Renal pelvis (tissue), 12 donors: ENCODE measurements around the gene SPAAR. TPM values are rescaled to one million over a fixed set of nuclear protein-coding genes. Genes with fewer than 3 reads are reported as not detected.
"Not testable (repeated sequence)": the region's sequence is repeated elsewhere in the genome, so short reads cannot be mapped to it uniquely, and the experiment has no call there.

Source experiments
- DNase-seq: peaks from one replicate; pipeline ENCODE4 v3.0.0-alpha.2; 2013
- long read RNA-seq, 16 experiments: transcript quantifications; one replicate each; lab custom pipeline, GENCODE V29; 2026
- polyA plus RNA-seq, 3 donors: library from polyadenylated mRNA; unstranded; fragments of 120-200 nt; gene quantifications; one replicate each; pipeline ENCODE4 v1.2.1, GENCODE V29; 2013; ENCODE audit not compliant: insufficient read length in 3 of 3

Gene SPAAR
- polyA plus RNA-seq: 1 to 10 TPM; 1.3 to 1.9 (median 1.8) TPM
- long read RNA-seq, donor 1, partial matches to known transcripts: 0 of 1 reads
- long read RNA-seq, donor 1, other reads (novel, unspliced or antisense): 0 of 1 reads
- long read RNA-seq, donor 2: 0 reads
- long read RNA-seq, donor 3: 0 reads
- long read RNA-seq, donor 4, partial matches to known transcripts: 0 of 1 reads
- long read RNA-seq, donor 4, other reads (novel, unspliced or antisense): 0 of 1 reads
- long read RNA-seq, donor 5: 0 reads
- long read RNA-seq, donor 6: 0 reads
- long read RNA-seq, donor 7, partial matches to known transcripts: 0 of 3 reads
- long read RNA-seq, donor 7, other reads (novel, unspliced or antisense): 0 of 3 reads
- long read RNA-seq, donor 8: 0 reads
- long read RNA-seq, donor 9, partial matches to known transcripts: 0 of 4 reads
- long read RNA-seq, donor 9, other reads (novel, unspliced or antisense): 0 of 4 reads
- long read RNA-seq, donor 10: 0 reads
- long read RNA-seq, donor 11: 0 reads
- long read RNA-seq, donor 12: 0 reads
- long read RNA-seq, donor 13: 0 reads
- long read RNA-seq, donor 14: 0 reads
- long read RNA-seq, donor 15: 0 reads
- long read RNA-seq, donor 16, partial matches to known transcripts: 446 of 449 reads
- long read RNA-seq, donor 16, other reads (novel, unspliced or antisense): 0 of 449 reads

GRCh38 chr9:35909274-35909673 is at the start of gene SPAAR:
Gene SPAAR (plus strand): TSS chr9:35909490. CDS start chr9:35910464, 974 bp downstream.
- no peak for DNase-seq

DNA sequence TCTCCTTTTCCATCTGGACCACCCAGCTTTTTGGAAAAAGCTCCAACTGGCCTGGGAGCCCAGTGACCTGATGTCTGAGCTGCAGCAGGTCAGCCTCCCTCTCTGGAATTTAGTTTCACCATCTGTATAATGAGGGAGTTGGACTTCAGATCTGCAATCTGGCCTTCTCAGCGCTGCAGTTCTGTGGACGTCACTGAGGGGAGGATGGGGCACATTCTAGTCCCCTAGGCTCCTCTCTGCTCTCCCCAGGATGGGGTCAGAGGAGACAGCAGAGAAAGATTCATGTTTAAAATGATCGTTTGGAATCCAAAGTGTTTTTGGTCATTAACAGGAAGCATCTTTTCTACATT is 49.3 kb upstream of the SPAAR start:
- DNase-seq: no peak

- DNase-seq: no peak
Measured at GRCh38 chr9:35861161-35861897, 48.0 kb upstream of the SPAAR start.

- DNase-seq: no peak
Measured at GRCh38 chr9:35862328-35862727, 47.0 kb upstream of the SPAAR start.

DNA sequence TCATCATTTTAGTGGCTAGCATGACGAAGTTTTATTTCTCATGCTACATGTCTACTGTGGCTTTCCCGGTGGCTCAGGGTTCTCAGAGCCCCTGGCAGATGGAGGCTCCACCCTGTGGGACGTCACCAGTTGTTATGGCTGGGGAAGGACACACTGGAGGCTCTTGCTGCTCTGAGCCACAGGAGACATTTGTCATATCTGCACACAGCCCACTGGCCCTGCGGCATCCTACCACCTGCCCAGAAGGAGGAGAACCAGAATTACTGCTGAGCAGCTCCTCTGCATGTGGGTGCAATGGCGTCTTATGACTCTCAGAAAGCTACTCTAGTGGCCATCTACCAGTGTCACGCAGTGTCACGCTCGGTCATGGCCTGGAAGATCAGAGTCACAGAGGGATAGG is 45.7 kb upstream of the SPAAR start:
- no peak for DNase-seq

DNA sequence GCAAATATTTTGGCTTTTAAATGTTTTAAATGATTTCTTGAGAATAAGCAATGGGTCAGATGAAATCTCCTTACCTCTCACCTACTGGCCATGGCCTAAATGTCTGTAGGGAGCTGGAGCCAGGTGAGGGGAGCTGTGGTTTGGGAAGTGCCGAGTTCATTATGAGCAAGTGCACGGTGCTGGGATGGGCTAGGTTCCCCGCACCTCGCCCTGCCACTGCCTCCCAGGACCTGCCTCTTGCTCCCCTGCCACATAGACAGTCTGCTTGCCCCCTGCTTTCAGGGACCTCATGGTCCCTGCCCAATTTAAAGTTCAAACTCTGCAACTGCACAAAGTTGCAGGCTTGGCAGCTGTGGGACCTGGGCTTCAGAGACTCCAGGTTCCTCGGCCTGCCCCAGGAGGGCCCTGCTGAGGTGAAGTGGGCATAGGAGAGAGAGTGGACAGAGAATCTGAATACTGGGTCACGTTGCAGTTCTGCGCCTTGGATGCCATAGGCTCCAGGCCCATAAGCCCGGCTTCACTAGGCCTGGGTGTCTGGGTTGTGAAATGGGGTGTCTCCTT is 44.5 kb upstream of the SPAAR start:
- DNase-seq: no peak

- no peak for DNase-seq
Measured at GRCh38 chr9:35867538-35867937, 41.8 kb upstream of the SPAAR start.

DNA sequence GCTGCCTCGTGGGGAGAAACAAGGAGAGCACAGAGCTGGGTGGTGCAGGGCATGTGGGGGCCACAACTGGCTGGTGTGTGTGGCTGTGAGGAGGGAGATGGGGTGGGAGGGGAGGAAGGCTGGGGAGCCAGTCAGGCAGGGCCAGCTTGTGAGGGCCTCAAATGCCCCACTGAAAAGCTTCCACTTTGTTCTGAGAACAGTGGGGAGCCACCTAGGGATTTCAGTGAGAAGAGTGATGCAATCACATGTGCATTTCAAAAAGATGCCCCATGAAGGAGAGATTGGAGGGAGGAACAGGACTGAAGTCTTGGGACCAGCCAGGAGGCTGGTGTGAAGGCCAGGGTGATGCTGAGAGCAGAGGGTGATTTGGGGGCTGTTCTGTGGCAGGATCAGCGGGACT is 40.4 kb upstream of the SPAAR start:
- DNase-seq: no peak

DNA sequence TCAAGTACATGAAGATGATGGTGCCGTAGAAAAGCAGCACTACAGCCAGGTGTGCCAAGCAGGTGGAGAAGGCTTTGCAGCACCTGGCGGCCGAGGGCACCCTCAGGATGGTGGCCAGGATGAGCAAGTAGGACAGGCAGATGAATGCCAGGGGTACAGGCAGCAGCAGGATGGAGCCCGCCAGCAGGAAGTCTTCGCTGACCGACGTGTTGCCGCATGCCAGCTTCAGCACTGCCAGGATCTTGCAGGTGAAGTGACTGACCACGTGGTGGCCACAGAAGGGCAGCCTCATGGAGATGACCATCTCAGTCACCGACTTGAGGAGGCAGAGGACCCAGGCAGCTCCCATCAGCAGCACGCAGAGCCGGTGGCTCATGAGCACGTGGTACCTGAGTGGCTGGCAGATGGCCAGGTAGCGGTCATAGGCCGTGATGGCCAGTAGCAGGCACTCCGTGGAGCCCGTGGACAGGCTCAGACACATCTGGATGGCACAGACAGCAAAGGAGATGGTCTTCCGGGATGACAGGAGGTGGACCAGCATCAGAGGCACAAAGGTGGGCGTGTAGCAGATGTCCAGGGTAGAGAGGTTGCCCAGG is 39.6 kb upstream of the SPAAR start:
- DNase-seq: no peak

DNA sequence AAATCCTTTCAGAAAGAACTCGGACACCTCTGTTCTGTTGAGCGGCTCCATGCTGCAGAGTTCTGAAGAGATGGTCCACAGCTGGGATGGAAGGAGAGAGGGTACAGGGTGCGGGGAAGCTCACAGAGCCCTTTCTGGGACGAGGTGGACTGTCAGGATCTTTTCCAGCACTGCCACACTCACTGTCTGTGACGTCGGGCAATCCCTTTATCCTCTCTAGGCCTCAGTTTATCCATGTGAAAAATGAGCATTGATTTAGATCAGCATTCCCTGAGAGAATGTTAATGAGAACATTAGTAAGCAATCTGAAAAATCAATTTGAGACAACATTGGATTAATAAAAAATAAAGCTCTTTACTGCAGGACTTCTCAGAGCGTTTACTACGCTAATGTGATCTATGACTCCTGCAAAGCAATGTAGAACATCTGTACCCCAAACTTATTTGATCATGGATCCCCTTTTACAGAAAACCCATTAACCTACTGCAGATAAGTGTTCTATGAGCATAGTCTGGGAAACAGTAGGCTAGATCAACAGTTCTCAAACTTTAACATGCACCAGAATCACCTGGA is 38.9 kb upstream of the SPAAR start, which contains the start of gene OR13J1:
Gene OR13J1, minus strand, starts transcription at position 51 of the 573 bp plus-strand sequence. Its CDS starts 0 bp downstream, at position 51.
- DNase-seq: no peak

GRCh38 chr9:35871545-35871944 is 37.7 kb upstream of the SPAAR start:
- DNase-seq: no peak

DNA sequence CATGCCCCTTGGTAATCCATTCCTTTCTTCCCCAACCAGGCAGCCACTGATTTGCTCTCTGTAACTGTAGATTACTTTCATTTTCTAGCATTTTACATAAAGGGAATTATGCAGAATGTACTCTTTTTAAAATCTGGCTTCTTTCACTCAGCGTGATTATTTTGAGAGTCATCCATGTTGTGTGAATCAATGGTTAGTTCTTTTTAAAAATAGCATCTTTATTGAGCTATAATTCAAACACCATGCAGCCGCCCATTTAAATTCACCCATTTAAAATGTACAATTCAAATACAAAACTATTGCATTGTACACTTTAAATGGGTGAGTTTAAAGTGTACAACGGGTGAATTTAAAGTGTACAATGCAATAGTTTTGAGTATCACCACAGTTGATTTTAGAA is 36.8 kb upstream of the SPAAR start:
- no peak for DNase-seq

- DNase-seq: peak; percentile 72
Measured at GRCh38 chr9:35882263-35882848, 26.9 kb upstream of the SPAAR start.

- DNase-seq: no peak
Measured at GRCh38 chr9:35882996-35883395, 26.3 kb upstream of the SPAAR start.

- DNase-seq: not testable (repeated sequence)
Measured at GRCh38 chr9:35884908-35885307, 24.4 kb upstream of the SPAAR start.

DNA sequence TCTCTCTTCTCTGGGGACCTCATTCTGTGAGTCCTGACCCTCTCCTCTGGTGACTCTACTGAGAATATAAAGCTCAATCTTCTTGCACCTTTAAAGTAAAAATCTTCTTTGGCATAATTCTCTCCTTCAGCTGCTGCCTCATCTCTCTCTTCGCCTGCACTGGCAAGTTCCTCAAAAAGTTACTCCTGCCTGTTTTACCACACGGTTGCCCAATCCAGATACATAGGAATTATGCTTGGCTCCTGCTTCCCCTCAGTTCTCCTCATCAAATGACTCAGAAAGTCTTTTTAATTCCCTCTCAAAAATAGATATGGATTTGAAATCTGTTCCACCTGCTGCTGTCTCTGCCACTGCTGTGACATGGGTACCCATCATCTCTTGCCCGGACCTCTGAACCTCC is 17.6 kb upstream of the SPAAR start:
- no peak for DNase-seq

DNA sequence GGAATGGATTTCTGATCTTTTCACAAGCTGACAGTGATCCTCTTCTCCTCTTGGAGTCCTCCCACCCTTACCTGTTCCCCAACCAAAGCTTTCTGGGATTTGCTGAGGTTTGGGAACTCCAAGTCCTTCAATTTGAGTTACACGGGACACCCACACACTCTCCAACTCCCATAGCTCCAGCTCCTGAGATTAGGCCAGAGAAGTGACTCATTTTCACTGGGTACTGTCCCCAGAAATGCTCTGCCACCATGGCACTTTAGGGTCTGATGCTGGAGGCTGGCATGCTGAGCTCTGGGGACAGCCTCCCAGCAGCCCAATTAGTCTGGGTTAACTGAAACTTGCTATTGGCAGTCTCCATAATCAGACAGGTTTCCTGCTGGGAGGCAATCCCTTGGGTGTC is 17.2 kb upstream of the SPAAR start:
- no peak for DNase-seq

DNA sequence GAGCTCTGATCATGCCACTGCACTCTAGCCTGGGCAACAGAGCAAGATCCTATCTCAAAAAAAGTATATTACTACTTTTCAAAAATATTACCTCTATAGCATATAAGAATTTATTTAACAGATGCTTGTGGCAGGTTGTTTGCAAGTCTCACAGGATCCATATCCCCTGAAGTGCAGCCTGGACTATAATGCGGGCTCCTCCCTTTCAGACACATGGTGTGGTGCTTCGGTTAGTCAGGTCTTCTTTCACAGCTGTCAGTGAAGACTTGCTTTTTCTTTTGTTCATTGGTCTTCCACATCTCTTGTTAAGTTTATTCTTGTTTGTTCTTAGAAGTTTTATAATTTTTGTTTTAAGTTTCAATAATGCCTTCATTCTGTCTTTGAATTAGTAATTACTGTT is 12.7 kb upstream of the SPAAR start:
- DNase-seq: no peak

GRCh38 chr9:35897376-35898099 is 11.8 kb upstream of the SPAAR start:
- DNase-seq: not testable (repeated sequence)

DNA sequence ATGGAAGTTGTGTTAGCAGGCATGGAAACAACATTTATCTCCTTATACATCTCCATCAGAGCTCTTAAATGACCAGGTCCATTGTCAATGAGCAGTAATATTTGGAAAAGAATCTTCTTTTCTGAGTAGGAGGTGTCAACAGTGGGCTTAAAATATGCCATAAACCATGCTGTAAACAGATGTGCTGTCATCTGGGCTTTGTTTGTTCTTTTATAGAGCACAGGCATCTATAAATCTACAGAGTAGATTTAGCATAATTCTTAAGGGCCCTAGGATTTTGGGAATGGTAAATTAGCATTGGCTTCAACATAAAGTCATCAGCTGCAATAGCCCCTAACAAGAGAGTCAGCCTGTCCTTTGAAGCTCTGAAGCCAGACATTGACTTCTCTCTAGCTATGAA is 11.0 kb upstream of the SPAAR start:
- no peak for DNase-seq
